SK-N-SH (cell line): ENCODE results near the gene DOK6. TPM values are rescaled to one million over a fixed set of nuclear protein-coding genes. Genes with fewer than 3 reads are reported as not detected.

Experiments used
- CTCF ChIA-PET: fragments of 300-600, 350-600 bp; formaldehyde crosslinking; extraction: SDS; loops from one replicate; lab custom pipeline; 2021; lab: Yijun Ruan, JAX
- POLR2A ChIA-PET: fragments of 350-600 bp; sonication (Branson Sonifier 250); formaldehyde crosslinking; extraction: SDS; loops from one replicate; lab custom pipeline; 2020; ENCODE audit warnings: antibody characterized with exemption, inconsistent platforms; lab: Yijun Ruan, JAX
- DNase-seq: peaks from one replicate; pipeline ENCODE4 v3.0.0; 2012
- H2AFZ ChIP-seq: fragments of 200-600 bp; sonication (generic); 2 replicates; pipeline ENCODE4 v1.8.1; 2016; ENCODE audit warnings: antibody characterized with exemption, mild to moderate bottlenecking, low read depth
- H3F3A ChIP-seq: fragments of 200-600 bp; sonication (generic); replicated peaks from 2 replicates; pipeline ENCODE3; 2016; ENCODE audit warnings: antibody characterized with exemption, mild to moderate bottlenecking; ENCODE audit not compliant: insufficient read depth
- H3K27ac ChIP-seq, 2 experiments: fragments of 200-500 bp in 1 of 2; fragments of 200-600 bp in 1 of 2; sonication (Bioruptor generic) in 1 of 2; sonication (generic), shearing (Covaris generic) in 1 of 2; 2 replicates each; pipeline versions ENCODE4 v1.5.1 to v1.6.1; 2014 to 2016; ENCODE audit warnings: low read depth in 2 of 2, inconsistent platforms in 1 of 2, low read length in 1 of 2, mild to moderate bottlenecking in 1 of 2, mixed read lengths in 1 of 2
- H3K27me3 ChIP-seq: fragments of 200-600 bp; sonication (generic), shearing (Covaris generic); 2 replicates; pipeline ENCODE4 v1.6.1; 2016; ENCODE audit warnings: mixed run types; ENCODE audit not compliant: insufficient read depth
- H3K36me3 ChIP-seq, 2 experiments: fragments of 200-500 bp in 1 of 2; fragments of 200-600 bp in 1 of 2; sonication (Bioruptor generic) in 1 of 2; sonication (generic) in 1 of 2; replicated peaks in 1 of 2; 2 replicates each; pipeline versions ENCODE3 to v1.5.1; 2014 to 2016; ENCODE audit warnings: low read length in 1 of 2, mild to moderate bottlenecking in 1 of 2; ENCODE audit not compliant: insufficient read depth in 2 of 2, control insufficient read depth in 1 of 2
- H3K4me1 ChIP-seq, 2 experiments: fragments of 200-500 bp in 1 of 2; fragments of 200-600 bp in 1 of 2; sonication (Bioruptor generic) in 1 of 2; sonication (generic), shearing (Covaris generic) in 1 of 2; 2 replicates each; pipeline versions ENCODE4 v1.5.1 to v1.6.1; 2014 to 2016; ENCODE audit warnings: low read depth in 1 of 2, low read length in 1 of 2, mixed run types in 1 of 2; ENCODE audit not compliant: insufficient read depth in 2 of 2, control insufficient read depth in 1 of 2
- H3K4me2 ChIP-seq: fragments of 200-600 bp; sonication (generic), shearing (Covaris generic); 2 replicates; pipeline ENCODE4 v1.6.1; 2017; ENCODE audit warnings: mixed run types
- H3K4me3 ChIP-seq, 2 experiments: fragments of 200-500 bp in 1 of 2; fragments of 200-600 bp in 1 of 2; sonication (Bioruptor generic) in 1 of 2; sonication (generic), shearing (Covaris generic) in 1 of 2; 2 replicates each; pipeline versions ENCODE4 v1.5.1 to v1.8.1; 2014 to 2016; ENCODE audit warnings: low read depth in 2 of 2, inconsistent platforms in 1 of 2, low read length in 1 of 2, mild to moderate bottlenecking in 1 of 2, mixed read lengths in 1 of 2, moderate library complexity in 1 of 2
- H3K79me2 ChIP-seq: fragments of 200-600 bp; sonication (generic); 2 replicates; pipeline ENCODE4 v1.8.1; 2017; ENCODE audit warnings: mild to moderate bottlenecking; ENCODE audit not compliant: insufficient read depth
- H3K9ac ChIP-seq: fragments of 200-600 bp; sonication (generic); 2 replicates; pipeline ENCODE4 v1.6.1; 2017; ENCODE audit warnings: mixed run types
- H3K9me2 ChIP-seq: fragments of 200-600 bp; sonication (generic); 2 replicates; pipeline ENCODE4 v1.6.1; 2017; ENCODE audit warnings: mixed run types
- H3K9me3 ChIP-seq: fragments of 200-600 bp; sonication (generic); 2 replicates; pipeline ENCODE4 v1.6.1; 2017; ENCODE audit warnings: mixed run types, mild to moderate bottlenecking, moderate library complexity
- H4K20me1 ChIP-seq: fragments of 200-600 bp; sonication (generic); 2 replicates; pipeline ENCODE4 v1.6.1; 2017; ENCODE audit warnings: mild to moderate bottlenecking, mixed run types; ENCODE audit not compliant: insufficient read depth
- ELF1 ChIP-seq: IDR thresholded peaks from 2 replicates; pipeline ENCODE4 v1.4.0; 2012
- EP300 ChIP-seq, 2 experiments: IDR thresholded peaks; 2 replicates each; pipeline versions ENCODE4 v1.4.0 to v1.6.1; 2012; ENCODE audit warnings: borderline replicate concordance in 1 of 2, low read depth in 1 of 2, low read length in 1 of 2
- FOXJ3 ChIP-seq: sonication (generic); formaldehyde crosslinking; IDR thresholded peaks from 2 replicates; pipeline ENCODE4 v1.5.1; 2020; ENCODE audit warnings: mild to moderate bottlenecking, missing genetic modification reagents
- GABPA ChIP-seq: IDR thresholded peaks from 2 replicates; pipeline ENCODE4 v1.4.0; 2012; ENCODE audit warnings: low read depth, mild to moderate bottlenecking
- GATA2 ChIP-seq: sonication (generic); formaldehyde crosslinking; IDR thresholded peaks from 2 replicates; pipeline ENCODE4 v1.5.0; 2020; ENCODE audit warnings: mild to moderate bottlenecking, missing genetic modification reagents
- IRF3 ChIP-seq: fragments of 150-350 bp; IDR thresholded peaks from 2 replicates; pipeline ENCODE4 v1.6.1; 2016; ENCODE audit warnings: mild to moderate bottlenecking, low read depth, low read length
- MAX ChIP-seq: IDR thresholded peaks from 2 replicates; pipeline ENCODE4 v1.4.0; 2012; ENCODE audit warnings: low read depth
- MXI1 ChIP-seq: IDR thresholded peaks from 2 replicates; pipeline ENCODE4 v1.6.1; 2012; ENCODE audit warnings: mild to moderate bottlenecking, low read depth, low read length, improper control_type of control experiment
- NFIC ChIP-seq: IDR thresholded peaks from 2 replicates; pipeline ENCODE4 v1.4.0; 2012; ENCODE audit warnings: borderline replicate concordance
- NRF1 ChIP-seq: IDR thresholded peaks from 2 replicates; pipeline ENCODE4 v1.6.1; 2012; ENCODE audit warnings: low read depth, mild to moderate bottlenecking, low read length
- POLR2AphosphoS5 ChIP-seq: IDR thresholded peaks from 2 replicates; pipeline ENCODE4 v1.6.1; 2012; ENCODE audit warnings: low read depth, low read length
- RAD21 ChIP-seq: IDR thresholded peaks from 2 replicates; pipeline ENCODE4 v1.6.1; 2012; ENCODE audit warnings: mild to moderate bottlenecking, low read length
- RCOR1 ChIP-seq: fragments of 150-350 bp; IDR thresholded peaks from 2 replicates; pipeline ENCODE4 v1.6.1; 2017; ENCODE audit warnings: antibody characterized with exemption, low read length
- REST ChIP-seq: IDR thresholded peaks from 2 replicates; pipeline ENCODE4 v1.6.1; 2012; ENCODE audit warnings: mild to moderate bottlenecking, low read depth, low read length, moderate library complexity
- RFX5 ChIP-seq: IDR thresholded peaks from 2 replicates; pipeline ENCODE4 v1.6.1; 2012; ENCODE audit warnings: mild to moderate bottlenecking, improper control_type of control experiment, low read length
- RXRA ChIP-seq: IDR thresholded peaks from 2 replicates; pipeline ENCODE4 v1.4.0; 2012; ENCODE audit warnings: low read depth, mild to moderate bottlenecking, borderline replicate concordance
- SIN3A ChIP-seq: IDR thresholded peaks from 2 replicates; pipeline ENCODE4 v1.6.1; 2012; ENCODE audit warnings: low read depth, mild to moderate bottlenecking, low read length, moderate library complexity, borderline replicate concordance
- TCF12 ChIP-seq: IDR thresholded peaks from 2 replicates; pipeline ENCODE4 v1.4.0; 2012
- USF2 ChIP-seq: fragments of 150-350 bp; IDR thresholded peaks from 2 replicates; pipeline ENCODE4 v1.6.1; 2017; ENCODE audit warnings: antibody characterized with exemption, low read length, low read depth, borderline replicate concordance
- ZBTB33 ChIP-seq: IDR thresholded peaks from 2 replicates; pipeline ENCODE4 v1.4.0; 2012; ENCODE audit warnings: low read depth, borderline replicate concordance
- WGBS: methylation state at CpG from one replicate; pipeline ENCODE4 v1.1.6; 2017; ENCODE audit warnings: low lambda C conversion rate; 5-methylcytosine and 5-hydroxymethylcytosine counted together
- polyA plus RNA-seq, 3 experiments: library from polyadenylated mRNA; depleted of rRNA; stranded (reverse); fragments of >200 nt; gene quantifications; 2 replicates each; pipeline ENCODE4 v1.2.3, GENCODE V29; 2012

The DOK6 gene
- polyA plus RNA-seq, 1 of the 3 experiments (the other 2 are of a cell fraction), result 3.9 TPM

GRCh38 chr18:69890558-69890957, 489.9 kb downstream of the DOK6 start:
- no peak overlapping the region for H3K27ac ChIP-seq
- ChIA-PET CTCF (no interaction called here), POLR2A (no interaction called here)
- no peak overlapping the region for H3K4me2 ChIP-seq
- H3F3A ChIP-seq, result no peaks in the 10 kb centered on the region
- no peak overlapping the region for H3K4me3 ChIP-seq
- no peak for TF ChIP-seq FOXJ3 (CRISPR knock-in tag)
- no peak for TF ChIP-seq RAD21
- TF ChIP-seq TCF12, result no peak
- TF ChIP-seq GATA2 (CRISPR knock-in tag), result no peak
- TF ChIP-seq RCOR1, result no peak
- TF ChIP-seq EP300 (IDR thresholded peaks at IDR 0.05; ENCODE audit: borderline replicate concordance in 1 of 2, low read depth in 1 of 2, low read length in 1 of 2), result no peak
- TF ChIP-seq USF2, result no peak
- no peak for TF ChIP-seq RFX5
- no peaks in the 10 kb centered on the region; the same call in 1 of the 2 replicates for H3K9me3 ChIP-seq
- DNase-seq, result no peak
- 89% methylated on average over 1 of the region's 1 CpG for WGBS
- H3K27me3 ChIP-seq, result no peaks in the 10 kb centered on the region
- H2AFZ ChIP-seq, result no peak overlapping the region
- H3K9ac ChIP-seq, result no peak overlapping the region
- no peaks in the 10 kb centered on the region for H3K4me1 ChIP-seq
- H3K36me3 ChIP-seq, result no peaks in the 10 kb centered on the region
- no peaks in the 10 kb centered on the region for H3K79me2 ChIP-seq
- H3K9me2 ChIP-seq, result no peaks in the 10 kb centered on the region
- no peaks in the 10 kb centered on the region for H4K20me1 ChIP-seq

- DNase-seq, result no peak
- Histone ChIP-seq H3K4me1 (no peaks in the 10 kb centered on the region), H3K4me3 (no peak overlapping the region), H2AFZ (no peak overlapping the region), H3F3A (no peaks in the 10 kb centered on the region), H3K9me2 (no peaks in the 10 kb centered on the region), H3K9ac (no peak overlapping the region), H3K9me3 (no peaks in the 10 kb centered on the region; the same call in 1 of the 2 replicates), H4K20me1 (no peaks in the 10 kb centered on the region), H3K4me2 (no peak overlapping the region), H3K27ac (no peak overlapping the region), H3K79me2 (no peaks in the 10 kb centered on the region), H3K27me3 (no peaks in the 10 kb centered on the region), H3K36me3 (no peaks in the 10 kb centered on the region)
- ChIA-PET CTCF (no interaction called here), POLR2A (no interaction called here)
- 97% methylated on average over 2 of the region's 2 CpGs for WGBS
- TF ChIP-seq POLR2AphosphoS5 (no peak), GABPA (no peak), SIN3A (no peak), NFIC (no peak), RCOR1 (no peak), MXI1 (no peak), RFX5 (no peak), ZBTB33 (no peak), RXRA (no peak), ELF1 (no peak), REST (no peak), MAX (no peak), USF2 (no peak), RAD21 (no peak), IRF3 (no peak), NRF1 (no peak), FOXJ3 (CRISPR knock-in tag) (no peak), GATA2 (CRISPR knock-in tag) (no peak)
Observed at GRCh38 chr18:69894467-69894866, 493.8 kb downstream of the DOK6 start.
